ENCODE results near the gene SEPHS2. TPM values are rescaled to one million over a fixed set of nuclear protein-coding genes. Genes with fewer than 3 reads are reported as not detected.

SEPHS2 gene
- total and polyA plus RNA-seq, 2 of the 8 experiments (the other 6 are each of a cell fraction or from before 2014, with no cell fraction given) = 28.2 to 61.8 TPM

DNA sequence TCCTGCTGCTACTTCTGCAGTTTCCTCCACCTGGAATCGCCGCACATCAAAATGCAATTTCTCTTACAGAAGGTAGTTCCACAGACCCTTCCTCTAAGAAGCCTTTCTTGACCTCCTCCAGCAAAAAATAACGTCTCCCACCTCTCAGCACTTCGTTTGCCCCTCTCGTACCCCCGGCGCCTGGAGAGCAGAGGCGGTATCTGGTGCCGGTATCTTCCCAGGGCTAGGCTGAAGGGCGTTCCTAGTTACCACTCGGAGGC is 16.3 kb downstream of the SEPHS2 start:
- no peak overlapping the region for H2BK120ac ChIP-seq (replicated peaks; ENCODE audit: low read depth, low read length)
- H2AK5ac ChIP-seq (ENCODE audit: low read depth, low read length) = no peak overlapping the region
- peak overlapping the region; percentile 25 for H4K91ac ChIP-seq (replicated peaks; ENCODE audit: insufficient read length, low read length)
- H3K23me2 ChIP-seq (ENCODE audit: low read depth, low read length) = peaks cover 7% of the 10 kb centered on the region; the same call in 1 of the 2 replicates
- no peak overlapping the region for H2BK15ac ChIP-seq (ENCODE audit: low read length)
- H3K23ac ChIP-seq (ENCODE audit: insufficient read length) = no peak overlapping the region
- 3% methylated on average over 11 of the region's 11 CpGs; no CpG with 5 or more reads in 1 of the 2 experiments for WGBS, 2 experiments (ENCODE audit: extremely low coverage in 1 of 2, insufficient coverage in 1 of 2, insufficient read length in 1 of 2, insufficient replicate concordance in 2 of 2, low coverage in 1 of 2, low lambda C conversion rate in 2 of 2, missing lambda C conversion rate in 1 of 2)
- H3K79me1 ChIP-seq (ENCODE audit: low read depth, low read length) = peaks cover 3% of the 10 kb centered on the region; the same call in 1 of the 2 replicates
- H3K4ac ChIP-seq (replicated peaks; ENCODE audit: insufficient read length, low read depth, low read length) = peak overlapping the region; percentile 16
- H3K4me3 ChIP-seq (ENCODE audit: extremely low read depth in 1 of 4, insufficient read depth in 2 of 4, low read depth in 3 of 4, low read length in 4 of 4) = peak overlapping the region; percentile 63 to 85 (median 80)
- peak overlapping the region; percentile 91; the same call in 1 of the 2 replicates for H4K8ac ChIP-seq (ENCODE audit: extremely low read depth, insufficient read depth, low read length)
- H3K9me3 ChIP-seq (ENCODE audit: insufficient read depth in 2 of 2, low read depth in 1 of 2, low read length in 1 of 2) = no peaks in the 10 kb centered on the region
- peak overlapping the region; percentile 67; the same call in 1 of the 2 replicates for H2BK5ac ChIP-seq (ENCODE audit: low read depth, low read length)
- peaks cover 0 to 6% (median 4%) of the 10 kb centered on the region in 4 experiments; a peak in 4 of 7 replicates for H3K4me1 ChIP-seq (replicated peaks in 1 of 4; ENCODE audit: control insufficient read depth in 3 of 4, insufficient read depth in 4 of 4, low read length in 3 of 4)
- H3K9ac ChIP-seq (replicated peaks in 1 of 4; ENCODE audit: extremely low read depth in 1 of 4, low read depth in 3 of 4, low read length in 3 of 4) = peak overlapping the region; percentile 13 to 60 (median 46); a peak in 6 of 7 replicates
- TF ChIP-seq FOSL1 (IDR thresholded peaks at IDR 0.05; ENCODE audit: insufficient read depth, low read depth, low read length) = no peak
- TF ChIP-seq, protein P1, sequence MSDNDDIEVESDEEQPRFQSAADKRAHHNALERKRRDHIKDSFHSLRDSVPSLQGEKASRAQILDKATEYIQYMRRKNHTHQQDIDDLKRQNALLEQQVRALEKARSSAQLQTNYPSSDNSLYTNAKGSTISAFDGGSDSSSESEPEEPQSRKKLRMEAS (IDR thresholded peaks at IDR 0.05) = no peak
- peak in 1 of 2 experiments; percentile 57; a peak in 1 of 4 replicates for TF ChIP-seq SIN3A (conservative IDR thresholded peaks at IDR 0.05 in 1 of 2, IDR thresholded peaks at IDR 0.05 in 1 of 2; ENCODE audit: low read depth in 1 of 2, low read length in 2 of 2)
- TF ChIP-seq GTF2F1 (IDR thresholded peaks at IDR 0.05; ENCODE audit: borderline replicate concordance, low read depth, low read length) = no peak
- TF ChIP-seq BCL11A (IDR thresholded peaks at IDR 0.05; ENCODE audit: low read depth in 2 of 2, low read length in 2 of 2) = no peak
- TF ChIP-seq TAF7 (optimal IDR thresholded peaks at IDR 0.05; ENCODE audit: borderline replicate concordance, low read depth, low read length) = no peak
- TF ChIP-seq RNF2 (IDR thresholded peaks at IDR 0.05; ENCODE audit: borderline replicate concordance, low read depth, low read length, missing control alignments, poor library complexity, severe bottlenecking) = no peak
- H3K27ac ChIP-seq (ENCODE audit: low read depth, low read length) = peak overlapping the region; percentile 34; the same call in 1 of the 2 replicates
- POLR2A ChIA-PET (ENCODE audit: partially characterized antibody) = interaction anchor here (0.5 to 2.3 kb wide), 15 partner anchors 11 to 207 kb away, joined by 3 to 15 read pairs (median 4); partner anchors contain the start of genes ZNF48 and ZNF747
- H3K36me3 ChIP-seq (ENCODE audit: control insufficient read depth in 2 of 4, insufficient read depth in 4 of 4, low read length in 3 of 4) = peaks cover 8 to 19% (median 11%) of the 10 kb centered on the region in 4 experiments; a peak in 7 of 8 replicates
- 0 out of 2 replicates have a peak overlapping the region, but pooled peaks have one; percentile 76 for H2BK12ac ChIP-seq (ENCODE audit: low read depth, low read length)
- H3K79me2 ChIP-seq (ENCODE audit: control insufficient read depth in 1 of 2, insufficient read depth in 2 of 2, low read length in 2 of 2) = peaks cover 0 to 23% of the 10 kb centered on the region in 2 experiments; a peak in 2 of 4 replicates
- FAIRE-seq = no peak
- H2AFZ ChIP-seq (ENCODE audit: low read length) = no peak overlapping the region
- no peak overlapping the region for H2BK20ac ChIP-seq (ENCODE audit: low read length)
- CTCF ChIA-PET (ENCODE audit: partially characterized antibody) = interaction anchor here (0.6 to 2.5 kb wide), 40 partner anchors 11 to 484 kb away, joined by 3 to 17 read pairs (median 5); partner anchors contain the start of genes ZNF689, ZNF747, ZNF764 and ZNF771
- H4K20me1 ChIP-seq (replicated peaks in 1 of 2; ENCODE audit: control insufficient read depth in 1 of 2, insufficient read depth in 2 of 2, low read length in 2 of 2) = peaks cover 2 to 4% of the 10 kb centered on the region in 2 experiments
- H3K14ac ChIP-seq (ENCODE audit: insufficient read length) = no peak overlapping the region
- H4K5ac ChIP-seq (ENCODE audit: insufficient read length, low read depth, low read length) = no peak overlapping the region
- H3K4me2 ChIP-seq (ENCODE audit: insufficient read depth in 1 of 2, low read depth in 2 of 2, low read length in 2 of 2) = peak overlapping the region; percentile 55 to 83
- H3K27me3 ChIP-seq (replicated peaks in 1 of 4; ENCODE audit: control insufficient read depth in 3 of 4, extremely low read depth in 1 of 4, insufficient read depth in 3 of 4, low read length in 3 of 4) = no peaks in the 10 kb centered on the region
- no peak for DNase-seq (ENCODE audit: low read depth in 1 of 2, low spot score in 2 of 2)
- H3K18ac ChIP-seq (ENCODE audit: extremely low read depth, low read length) = peak overlapping the region; percentile 60
- no peak overlapping the region for H3K56ac ChIP-seq (replicated peaks; ENCODE audit: insufficient read length, low read depth, low read length)
